Activated CD8-positive, alpha-beta memory T cell treated with anti-CD3 and anti-CD28 coated beads, Interleukin-2, amount 50 U/mL, for 1 hour (primary cell): ENCODE data around the gene C20orf202.
"Not testable (repeated sequence)": the region's sequence is repeated elsewhere in the genome, so short reads cannot be mapped to it uniquely, and the experiment has no call there.

Source experiments
- DNase-seq: peaks from one replicate; pipeline ENCODE4 v3.0.0-alpha.2; 2020; ENCODE audit errors: extremely low read depth

Gene C20orf202

DNA sequence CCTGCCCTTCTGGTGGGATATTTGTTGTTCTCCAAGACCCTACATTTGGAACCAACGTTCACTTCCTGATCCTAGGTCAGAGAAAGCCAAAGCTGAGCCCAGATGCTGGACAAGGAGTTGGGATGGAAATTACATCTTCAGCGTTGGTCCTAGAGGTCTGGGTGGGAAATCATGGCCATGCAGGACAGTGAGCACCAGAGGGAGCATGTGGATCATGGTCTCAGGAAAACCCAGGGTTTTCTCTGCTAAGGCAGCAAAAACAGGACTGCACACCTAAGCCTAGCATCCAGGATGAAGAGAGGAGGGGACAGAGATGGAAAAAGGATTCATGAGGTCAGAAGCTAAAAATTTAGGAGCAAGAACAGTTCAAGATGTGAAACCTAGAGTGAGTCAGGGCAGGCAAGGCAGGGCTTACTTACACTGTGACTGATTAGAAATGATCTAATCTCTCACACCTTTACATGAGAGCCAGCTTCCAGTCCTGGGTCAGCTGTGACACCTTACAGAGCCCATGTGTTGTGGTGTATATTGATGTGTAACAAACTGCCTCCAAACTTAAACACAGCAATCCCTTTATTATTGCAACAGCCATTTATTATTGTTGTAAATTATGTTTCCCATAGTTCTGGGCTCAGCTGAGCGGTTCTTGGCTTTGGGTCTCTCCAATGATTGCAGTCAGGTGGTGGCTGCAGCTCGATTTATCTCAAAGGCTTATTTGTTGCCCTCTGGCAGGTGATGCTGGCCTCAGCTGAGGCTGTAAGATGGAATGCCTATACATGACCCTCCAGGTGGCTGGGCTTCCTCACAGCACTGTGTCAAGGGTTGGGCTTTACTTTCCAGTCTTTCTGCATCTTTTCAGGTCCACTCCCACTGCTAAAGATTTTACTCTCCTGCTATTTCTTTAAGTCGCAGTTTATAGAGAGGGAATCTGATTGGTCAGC is 6.5 kb downstream of the C20orf202 start:
- no peak for DNase-seq

- DNase-seq: no peak
Measured at GRCh38 chr20:1210501-1210900, 7.2 kb downstream of the C20orf202 start.

GRCh38 chr20:1212023-1212422 is 8.8 kb downstream of the C20orf202 start:
- DNase-seq: no peak

GRCh38 chr20:1212607-1213396 is 9.5 kb downstream of the C20orf202 start:
- DNase-seq: peak; percentile 40

- no peak for DNase-seq
Measured at GRCh38 chr20:1214838-1215261, 11.6 kb downstream of the C20orf202 start.

DNA sequence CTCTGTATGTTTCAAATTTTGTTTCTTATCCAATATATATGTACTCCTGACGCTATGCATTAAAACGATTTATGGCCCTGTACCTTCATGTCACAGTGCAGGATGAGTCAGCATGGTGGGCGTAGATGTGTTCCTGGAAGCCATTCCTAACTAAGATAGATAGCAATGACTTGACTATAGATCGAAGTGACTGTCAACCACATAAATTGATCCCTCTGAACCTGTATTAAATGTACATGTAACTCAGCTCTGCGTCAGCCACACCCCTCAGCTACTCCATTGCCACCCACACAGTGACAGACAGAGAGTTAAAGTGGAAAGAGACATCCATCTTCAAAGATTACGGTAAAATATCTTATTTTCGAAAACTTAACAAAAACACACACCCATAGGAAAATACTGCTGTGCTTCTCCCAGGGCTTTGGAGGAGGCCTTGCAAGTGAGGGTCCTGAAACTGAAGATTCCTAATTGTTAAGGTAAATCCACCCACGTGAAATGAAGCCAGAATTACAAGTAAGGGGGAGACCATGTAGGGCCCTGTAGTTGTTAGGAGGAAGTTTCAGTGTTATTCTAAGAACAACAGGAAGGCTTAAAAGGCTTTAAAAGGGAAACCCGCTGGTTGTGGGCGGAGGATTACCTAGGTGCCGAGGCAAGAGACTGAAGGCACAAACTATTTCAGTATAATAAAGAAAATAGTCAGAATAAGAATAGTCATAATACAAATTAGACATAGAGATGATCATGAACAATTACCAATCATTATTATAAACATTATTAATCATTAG is 12.3 kb downstream of the C20orf202 start:
- no peak for DNase-seq

GRCh38 chr20:1216527-1217427 is 13.5 kb downstream of the C20orf202 start:
- DNase-seq: not testable (repeated sequence)

GRCh38 chr20:1222750-1223149 is 19.5 kb downstream of the C20orf202 start:
- not testable (repeated sequence) for DNase-seq

DNA sequence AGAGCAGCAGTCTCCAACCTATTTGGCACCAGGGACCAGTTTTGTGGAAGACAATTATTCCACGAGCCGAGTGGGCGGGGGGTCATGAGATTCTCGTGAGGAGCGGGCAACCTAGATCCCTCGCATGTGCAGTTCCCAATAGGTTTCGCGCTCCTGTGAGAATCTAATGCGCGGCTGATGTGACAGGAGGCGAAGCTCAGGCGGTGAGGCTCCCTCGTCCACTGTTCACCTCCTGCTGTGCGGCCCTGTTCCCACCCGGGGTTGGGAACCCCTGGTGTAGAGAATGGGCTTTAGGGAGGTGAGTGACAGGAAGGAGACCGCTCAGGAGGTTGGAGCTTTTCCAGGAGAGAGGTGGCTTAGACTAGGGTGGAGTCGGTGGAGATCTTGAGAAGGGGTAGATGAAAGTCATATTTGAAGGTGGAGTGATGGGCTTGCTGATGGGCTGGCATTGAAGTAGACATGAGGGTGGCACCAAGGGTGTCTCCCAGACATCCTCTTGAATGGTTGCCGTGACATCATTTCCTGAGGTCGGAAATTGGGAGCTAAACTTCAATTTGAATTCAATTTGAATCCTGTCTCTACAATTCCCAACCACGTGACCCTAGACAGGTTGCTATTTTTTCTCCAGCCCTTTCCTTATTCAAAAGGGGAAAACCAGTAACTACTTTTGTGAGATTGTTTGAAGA is 21.1 kb downstream of the C20orf202 start:
- DNase-seq: no peak

GRCh38 chr20:1225263-1225782 is 22.1 kb downstream of the C20orf202 start:
- no peak for DNase-seq

GRCh38 chr20:1225783-1226654 is 22.8 kb downstream of the C20orf202 start, which contains the start of gene RAD21L1:
RAD21L1 (plus strand) TSS chr20:1226044; CDS start chr20:1228454, 2,410 bp downstream.
- DNase-seq: peak; percentile 59

- no peak for DNase-seq
Measured at GRCh38 chr20:1229541-1229940, 26.3 kb downstream of the C20orf202 start.

GRCh38 chr20:1232286-1233111 is 29.2 kb downstream of the C20orf202 start:
- no peak for DNase-seq

GRCh38 chr20:1240549-1240948 is 37.3 kb downstream of the C20orf202 start:
- DNase-seq: no peak

DNA sequence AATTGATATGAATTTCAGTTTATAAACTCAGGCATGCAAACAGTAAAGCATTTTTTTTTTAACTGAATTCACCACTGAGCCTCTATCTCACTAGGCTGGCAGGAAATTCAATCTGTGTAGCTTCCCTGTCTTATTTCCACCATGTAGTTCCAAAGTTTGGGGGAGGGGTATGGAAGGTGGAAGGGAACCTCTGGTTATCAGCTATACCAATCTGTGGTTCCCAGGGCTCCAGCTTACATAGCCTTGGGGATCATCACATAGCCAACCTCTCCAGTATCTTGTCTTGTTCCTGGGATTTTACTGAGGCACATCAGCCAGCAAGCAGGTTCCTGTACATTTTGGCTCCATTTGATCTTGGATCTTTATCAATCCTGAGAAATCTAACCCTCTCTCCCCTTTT is 38.2 kb downstream of the C20orf202 start:
- no peak for DNase-seq

DNA sequence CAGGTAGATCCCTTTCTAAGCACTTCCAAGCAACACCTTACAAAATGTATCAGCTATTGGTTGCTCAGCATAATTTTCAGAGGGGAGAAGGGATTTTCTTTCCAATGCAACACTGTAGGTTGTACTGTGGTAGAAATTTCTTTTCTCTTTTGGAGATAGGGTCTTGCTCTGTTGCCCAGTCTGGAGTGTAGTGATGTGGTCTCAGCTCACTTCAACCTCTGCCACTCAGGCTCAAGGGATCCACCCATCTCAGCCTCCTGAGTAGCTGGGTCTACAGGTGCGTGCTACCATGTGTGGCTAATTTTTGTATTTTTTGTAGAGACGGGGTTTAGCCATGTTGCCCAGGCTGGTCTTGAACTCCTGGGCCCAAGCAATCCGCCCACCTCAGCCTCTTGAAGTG is 38.8 kb downstream of the C20orf202 start:
- no peak for DNase-seq

GRCh38 chr20:1242530-1242929 is 39.3 kb downstream of the C20orf202 start:
- DNase-seq: no peak

DNA sequence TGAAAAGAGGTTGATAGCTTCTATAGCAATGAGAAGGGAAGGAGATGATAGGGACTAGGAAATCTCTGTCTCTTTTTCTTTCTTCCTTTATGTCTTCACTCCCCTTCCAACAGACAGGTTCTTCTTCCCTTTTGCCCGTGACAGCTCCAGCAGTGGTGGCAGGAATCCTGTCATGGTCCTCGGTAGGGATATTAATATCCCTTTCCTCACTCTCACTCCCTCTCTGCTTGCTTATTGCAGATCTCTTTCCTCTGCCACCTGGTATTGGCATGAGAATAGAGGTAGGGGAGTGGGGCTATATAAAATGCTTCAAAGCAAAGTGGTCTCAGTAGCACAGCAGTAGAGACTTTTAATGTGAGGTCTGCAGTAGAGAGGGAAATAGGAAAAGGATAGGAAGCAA is 42.3 kb downstream of the C20orf202 start:
- no peak for DNase-seq
